Activated naive CD4-positive, alpha-beta T cell treated with anti-CD3 and anti-CD28 coated beads, Interleukin-2, amount 50 U/mL, for 72 hours (primary cell): ENCODE measurements around the gene ABHD3. TPM values are rescaled to one million over a fixed set of nuclear protein-coding genes. Genes with fewer than 3 reads are reported as not detected.
"Not testable (repeated sequence)": the region's sequence is repeated elsewhere in the genome, so short reads cannot be mapped to it uniquely, and the experiment has no call there.

ENCODE experiments used
- ATAC-seq, 2 donors: fragments of 150-1000 bp; cut with Tn5 transposase; 2 replicates each; pipeline ENCODE4 v1.10.0; 2021; ENCODE audit warnings: mild to moderate bottlenecking in 2 of 2, moderate library complexity in 2 of 2
- DNase-seq, 2 donors: peaks; one replicate each; pipeline ENCODE4 v3.0.0; 2021 to 2022; ENCODE audit warnings: low spot score in 2 of 2
- H3K27ac Mint-ChIP-seq, 2 donors: one replicate each; pipeline ENCODE4 v1.8.0; 2022; ENCODE audit warnings: mild to moderate bottlenecking in 2 of 2, mixed read lengths in 2 of 2
- H3K36me3 Mint-ChIP-seq, 2 donors: one replicate each; pipeline ENCODE4 v1.8.0; 2022; ENCODE audit warnings: mixed read lengths in 2 of 2
- H3K9me3 Mint-ChIP-seq, 2 donors: one replicate each; pipeline ENCODE4 v1.8.0; 2022; ENCODE audit warnings: mixed read lengths in 2 of 2
- total RNA-seq, 2 donors: library from RNA; stranded (reverse); gene quantifications; one replicate each; pipeline ENCODE4 v1.2.3, GENCODE V29; 2022

Gene ABHD3
- total RNA-seq, 2 donors from 2014 or later: 19.9 to 39.7 TPM

- no peak for DNase-seq
- Mint-ChIP-seq H3K27ac (peak overlapping the region in 1 of 2 donors; percentile 75), H3K36me3 (peaks cover 5 to 33% of the 10 kb centered on the region in 2 donors), H3K9me3 (no peaks in the 10 kb centered on the region)
- no peak for ATAC-seq
Observed at GRCh38 chr18:21629089-21629832, 75.3 kb downstream of the ABHD3 start.

- H3K9me3 Mint-ChIP-seq, H3K27ac Mint-ChIP-seq, DNase-seq, ATAC-seq: not testable (repeated sequence)
- H3K36me3 Mint-ChIP-seq: peaks cover 5 to 38% of the 10 kb centered on the region in 2 donors
Observed at GRCh38 chr18:21621640-21622039, 82.9 kb downstream of the ABHD3 start.

- peaks cover 19 to 49% of the 10 kb centered on the region in 2 donors for H3K36me3 Mint-ChIP-seq
- peak; percentile 98 to 99 for ATAC-seq
- H3K27ac Mint-ChIP-seq: peak within 1 kb of the TSS; percentile 97 to 99
- no peaks in the 10 kb centered on the region for H3K9me3 Mint-ChIP-seq
- peak; percentile 95 for DNase-seq
Observed at GRCh38 chr18:21612125-21613039, 92.2 kb downstream of the ABHD3 start, which contains the start of gene SNRPD1. SNRPD1 (plus strand) TSS chr18:21612314; CDS start chr18:21612430, 116 bp downstream.

- peak overlapping the region; percentile 97 to 99 for H3K27ac Mint-ChIP-seq
- peak; percentile 9 for ATAC-seq
- peaks cover 19 to 40% of the 10 kb centered on the region in 2 donors for H3K36me3 Mint-ChIP-seq
- H3K9me3 Mint-ChIP-seq, DNase-seq: not testable (repeated sequence)
Observed at GRCh38 chr18:21611401-21612124, 93.0 kb downstream of the ABHD3 start.

GRCh38 chr18:21605213-21605612, 99.4 kb downstream of the ABHD3 start:
- Mint-ChIP-seq H3K36me3 (peaks cover 2 to 4% of the 10 kb centered on the region in 2 donors), H3K27ac (no peak overlapping the region), H3K9me3 (no peaks in the 10 kb centered on the region)
- ATAC-seq (no peak), DNase-seq (no peak)

GRCh38 chr18:21604671-21605070, 99.9 kb downstream of the ABHD3 start:
- H3K27ac Mint-ChIP-seq: no peak overlapping the region
- ATAC-seq: no peak

GRCh38 chr18:21602299-21602587, 102.3 kb downstream of the ABHD3 start:
- Mint-ChIP-seq H3K36me3 (peaks cover 13 to 16% of the 10 kb centered on the region in 2 donors), H3K27ac (peak overlapping the region; percentile 50 to 97), H3K9me3 (no peaks in the 10 kb centered on the region)
- DNase-seq (no peak), ATAC-seq (no peak)

More at GRCh38 chr18:21604671-21605070, 99.9 kb downstream of the ABHD3 start:
- DNase-seq: no peak
- Mint-ChIP-seq H3K36me3 (peaks cover 7 to 10% of the 10 kb centered on the region in 2 donors), H3K9me3 (no peaks in the 10 kb centered on the region)

Other genes with a start within 250 kb of the ABHD3 start
- gene ESCO1, start 104.1 kb downstream of the ABHD3 start, total RNA-seq: 10 to 100 TPM; 19.7 to 25.9 TPM
- 100 to 1,000 TPM in 1 of 2 donors, 10 to 100 TPM in 1; 88.2 to 135 TPM for gene SNRPD1, start 92.5 kb downstream of the ABHD3 start, total RNA-seq
- gene MIB1, start 36.0 kb upstream of the ABHD3 start, total RNA-seq: 10 to 100 TPM; 32.5 to 43.7 TPM